ENCODE results near the gene CHMP3. TPM values are rescaled to one million over a fixed set of nuclear protein-coding genes. Genes with fewer than 3 reads are reported as not detected.
A peak's percentile ranks its signal among the peaks of the same experiment; 100 is the strongest.
"Not testable (repeated sequence)": the region's sequence is repeated elsewhere in the genome, so short reads cannot be mapped to it uniquely, and the experiment has no call there.

The CHMP3 gene
- total RNA-seq, 2 donors from 2014 or later: 53.9 to 70.2 TPM

DNA sequence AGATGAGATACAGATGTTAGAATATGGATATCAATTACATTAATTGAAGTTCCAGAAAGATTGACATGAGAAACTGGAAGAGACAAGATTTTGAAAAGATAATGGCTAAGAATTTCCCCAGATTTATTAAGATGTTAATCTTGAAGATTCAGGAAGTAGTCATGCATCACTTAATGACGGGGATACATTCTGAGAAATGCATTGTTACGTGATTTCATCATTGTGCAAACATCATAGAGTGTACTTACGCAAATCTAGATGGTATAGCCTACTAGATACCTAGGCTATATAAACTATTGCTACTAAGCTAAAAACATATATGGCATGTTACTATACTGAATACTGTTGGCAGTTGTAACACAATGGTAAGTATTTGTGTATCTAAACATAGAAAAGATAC lies 6.8 kb upstream of the CHMP3 start:
- H3K27me3 Mint-ChIP-seq: peaks cover 26% of the 10 kb centered on the region
- H3K9me3 ChIP-seq (ENCODE audit: control insufficient read depth, low read length, poor library complexity, severe bottlenecking): no peaks in the 10 kb centered on the region
- no peak overlapping the region for H3K4me3 Mint-ChIP-seq
- ATAC-seq: no peak
- H3K27ac Mint-ChIP-seq: peak overlapping the region; percentile 77
- H3K4me1 Mint-ChIP-seq: peaks cover 2% of the 10 kb centered on the region
- DNase-seq: no peak
- H3K36me3 Mint-ChIP-seq (ENCODE audit: low read depth): no peaks in the 10 kb centered on the region

DNA sequence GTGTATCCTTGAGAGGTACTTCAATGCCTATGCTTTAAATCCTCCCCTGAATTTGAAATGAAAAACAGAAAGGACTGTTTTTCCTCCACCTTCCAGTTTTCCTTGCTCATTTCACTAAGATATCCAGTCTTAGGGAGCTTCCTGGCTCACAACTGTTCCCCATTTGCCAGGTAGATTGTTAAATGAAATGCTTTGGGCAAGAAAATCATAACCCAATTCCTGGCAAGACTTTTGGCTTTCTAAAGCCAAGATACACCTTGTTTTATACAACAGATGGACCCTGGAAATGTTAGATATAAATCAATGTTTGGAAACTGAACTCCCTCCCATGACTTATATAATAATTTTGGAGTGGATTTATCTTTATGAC lies 3.6 kb upstream of the CHMP3 start:
- Mint-ChIP-seq H3K27ac (no peak overlapping the region), H3K4me1 (peaks cover 14% of the 10 kb centered on the region), H3K4me3 (no peak overlapping the region), H3K27me3 (peaks cover 26% of the 10 kb centered on the region), H3K36me3 (ENCODE audit: low read depth) (peaks cover 2% of the 10 kb centered on the region)
- no peaks in the 10 kb centered on the region for H3K9me3 ChIP-seq (ENCODE audit: control insufficient read depth, low read length, poor library complexity, severe bottlenecking)
- DNase-seq (no peak), ATAC-seq (no peak)

DNA sequence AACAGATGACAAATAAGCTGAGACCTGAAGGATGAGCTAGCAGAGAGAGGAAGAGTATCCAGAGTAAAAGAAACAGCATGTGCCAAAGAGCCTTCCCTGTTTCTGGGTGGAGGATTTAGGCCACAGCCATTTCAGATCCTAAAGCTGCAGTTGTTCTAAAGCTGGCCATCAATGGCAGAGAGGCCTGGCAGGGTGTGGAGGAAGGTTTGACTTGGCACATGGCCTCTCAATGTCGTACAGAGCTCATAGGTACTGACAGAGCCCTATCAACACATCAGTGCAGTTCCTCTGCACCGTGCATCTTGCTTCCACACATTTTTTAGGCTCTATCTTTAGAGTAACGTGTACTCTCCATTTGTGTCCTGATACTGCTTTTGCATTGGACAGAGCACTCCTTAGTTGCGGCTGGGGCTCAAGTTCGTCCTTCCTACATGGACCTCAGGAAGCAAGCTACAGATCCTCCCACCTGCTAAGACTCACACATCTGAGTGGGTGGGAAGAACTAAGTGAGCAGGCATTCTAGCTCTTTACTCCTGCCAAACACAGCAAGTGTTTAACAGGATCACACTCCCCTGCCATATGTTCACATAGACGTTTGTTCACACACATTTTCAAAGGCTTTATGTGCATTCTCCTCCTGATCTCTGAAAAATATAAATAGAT lies 3.0 kb upstream of the CHMP3 start:
- no peak for DNase-seq
- no peak for ATAC-seq
- H3K36me3 Mint-ChIP-seq (ENCODE audit: low read depth): peaks cover 2% of the 10 kb centered on the region
- H3K9me3 ChIP-seq (ENCODE audit: control insufficient read depth, low read length, poor library complexity, severe bottlenecking): no peaks in the 10 kb centered on the region
- H3K27ac Mint-ChIP-seq: no peak overlapping the region
- H3K27me3 Mint-ChIP-seq: peaks cover 26% of the 10 kb centered on the region
- peaks cover 20% of the 10 kb centered on the region for H3K4me1 Mint-ChIP-seq
- no peak overlapping the region for H3K4me3 Mint-ChIP-seq

DNA sequence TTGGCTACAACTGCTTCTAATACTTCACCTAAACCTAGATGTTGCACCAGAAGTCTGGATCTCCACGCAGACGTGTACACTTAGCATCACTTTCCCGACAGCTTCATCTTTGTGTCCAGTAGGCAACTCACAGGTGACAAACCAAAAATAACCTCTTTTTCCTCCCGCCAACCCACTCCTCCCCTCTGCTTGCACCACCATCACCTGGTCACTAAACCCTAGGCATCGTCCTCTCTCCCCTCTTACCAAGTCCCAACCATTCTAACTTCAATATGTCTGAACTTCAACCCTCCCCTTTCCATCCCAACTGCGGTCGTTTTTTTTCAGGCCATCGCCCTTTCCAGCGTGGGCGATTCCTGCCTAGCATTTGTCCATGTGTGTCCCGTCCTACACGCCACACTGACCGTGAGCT lies 413 bp upstream of the CHMP3 start:
- no peaks in the 10 kb centered on the region for H3K9me3 ChIP-seq (ENCODE audit: control insufficient read depth, low read length, poor library complexity, severe bottlenecking)
- H3K4me1 Mint-ChIP-seq: peaks cover 28% of the 10 kb centered on the region
- ATAC-seq (no peak), DNase-seq (no peak)
- H3K4me3 Mint-ChIP-seq: peak overlapping the region; percentile 97
- H3K36me3 Mint-ChIP-seq (ENCODE audit: low read depth): peaks cover 2% of the 10 kb centered on the region
- H3K27me3 Mint-ChIP-seq: peaks cover 26% of the 10 kb centered on the region
- H3K27ac Mint-ChIP-seq: peak overlapping the region; percentile 98

DNA sequence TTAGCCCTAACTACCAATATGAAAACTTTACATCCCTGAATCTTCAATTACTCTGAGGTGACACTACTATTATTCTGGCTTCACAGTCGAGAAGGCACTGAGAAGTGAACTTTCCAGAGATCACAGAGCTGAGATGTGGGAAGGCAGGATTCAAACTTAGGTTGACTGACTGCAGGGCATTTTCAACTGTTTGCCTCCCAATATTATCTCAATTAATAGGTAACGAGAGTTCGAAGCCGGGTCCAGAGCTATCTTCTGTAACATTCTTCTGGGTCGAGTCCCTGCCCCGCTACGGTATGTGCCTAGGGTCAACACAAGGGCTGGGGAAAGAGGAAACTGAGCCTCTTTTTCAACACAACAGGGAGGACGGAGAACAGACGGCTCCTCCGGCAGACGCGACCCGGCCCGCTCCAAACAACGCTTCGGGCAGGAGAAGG lies 740 bp downstream of the CHMP3 start:
- Mint-ChIP-seq H3K27ac (peak overlapping the region; percentile 98), H3K36me3 (ENCODE audit: low read depth) (peaks cover 2% of the 10 kb centered on the region), H3K4me3 (peak overlapping the region; percentile 97), H3K4me1 (peaks cover 28% of the 10 kb centered on the region), H3K27me3 (peaks cover 17% of the 10 kb centered on the region)
- DNase-seq: no peak
- no peaks in the 10 kb centered on the region for H3K9me3 ChIP-seq (ENCODE audit: control insufficient read depth, low read length, poor library complexity, severe bottlenecking)
- no peak for ATAC-seq

DNA sequence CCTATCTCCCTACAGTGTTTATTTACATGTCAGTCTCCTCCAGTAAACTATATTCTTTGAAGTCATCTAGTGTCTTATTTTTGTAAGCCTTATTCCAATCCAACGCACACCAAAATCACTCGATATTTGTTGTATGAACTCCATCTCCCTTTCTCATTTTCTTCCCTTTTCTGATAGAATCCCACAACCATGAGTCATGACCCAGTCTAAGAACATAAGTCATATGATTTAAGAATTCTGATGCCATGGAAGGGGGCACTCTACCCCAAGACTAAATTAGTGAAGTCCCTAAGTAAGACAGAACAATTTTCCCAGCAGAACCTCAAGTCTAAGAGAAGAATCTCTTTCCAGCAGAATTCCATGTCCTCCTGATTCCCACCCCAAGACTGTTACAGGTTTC lies 5.4 kb downstream of the CHMP3 start:
- no peak for ATAC-seq
- Mint-ChIP-seq H3K4me3 (no peak overlapping the region), H3K27me3 (no peaks in the 10 kb centered on the region), H3K36me3 (ENCODE audit: low read depth) (peaks cover 2% of the 10 kb centered on the region), H3K4me1 (peaks cover 30% of the 10 kb centered on the region), H3K27ac (no peak overlapping the region)
- no peaks in the 10 kb centered on the region for H3K9me3 ChIP-seq (ENCODE audit: control insufficient read depth, low read length, poor library complexity, severe bottlenecking)
- no peak for DNase-seq

DNA sequence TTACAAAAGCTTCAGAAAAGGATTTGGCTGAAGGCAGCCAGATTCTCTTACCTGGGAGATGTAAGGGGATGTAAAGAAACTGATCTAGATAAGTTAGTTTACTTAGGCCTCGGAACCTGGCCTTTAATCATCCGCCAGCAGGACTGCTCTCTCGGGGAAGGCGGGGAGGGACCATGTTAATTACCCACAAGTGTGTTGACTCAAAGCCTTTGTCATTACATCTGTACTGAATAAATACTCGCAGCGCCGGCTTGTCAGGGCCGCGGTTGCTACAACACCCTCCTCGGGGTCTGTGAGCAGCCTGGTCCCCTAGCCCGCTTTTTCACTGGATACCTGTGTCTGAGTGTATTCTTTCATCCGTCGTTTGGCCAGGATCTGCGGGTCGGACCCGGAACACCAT lies 6.7 kb downstream of the CHMP3 start:
- no peak for ATAC-seq
- peaks cover 2% of the 10 kb centered on the region for H3K36me3 Mint-ChIP-seq (ENCODE audit: low read depth)

DNA sequence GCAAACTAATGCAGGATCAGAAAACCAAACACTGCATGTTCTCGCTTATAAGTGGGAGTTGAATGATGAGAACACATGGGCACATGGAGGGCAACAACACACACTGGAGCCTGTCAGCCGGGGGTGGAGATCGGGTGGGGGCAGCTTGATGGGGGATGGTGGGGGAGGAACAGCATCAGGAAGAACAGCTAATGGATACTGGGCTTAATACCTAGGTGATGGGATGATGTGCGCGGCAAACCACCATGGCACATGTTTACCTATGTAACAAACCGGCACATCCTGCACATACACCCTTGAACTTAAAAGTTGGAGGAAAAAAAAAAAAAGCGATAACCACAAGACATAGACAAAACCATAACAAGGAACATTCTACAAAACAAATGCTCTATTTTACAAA lies 10.4 kb downstream of the CHMP3 start:
- no peak for DNase-seq

More for the DNA sequence above, 6.7 kb downstream of the CHMP3 start:
- Mint-ChIP-seq H3K27me3 (no peaks in the 10 kb centered on the region), H3K4me1 (peaks cover 32% of the 10 kb centered on the region), H3K27ac (no peak overlapping the region), H3K4me3 (no peak overlapping the region)
- no peaks in the 10 kb centered on the region for H3K9me3 ChIP-seq (ENCODE audit: control insufficient read depth, low read length, poor library complexity, severe bottlenecking)
- no peak for DNase-seq

DNA sequence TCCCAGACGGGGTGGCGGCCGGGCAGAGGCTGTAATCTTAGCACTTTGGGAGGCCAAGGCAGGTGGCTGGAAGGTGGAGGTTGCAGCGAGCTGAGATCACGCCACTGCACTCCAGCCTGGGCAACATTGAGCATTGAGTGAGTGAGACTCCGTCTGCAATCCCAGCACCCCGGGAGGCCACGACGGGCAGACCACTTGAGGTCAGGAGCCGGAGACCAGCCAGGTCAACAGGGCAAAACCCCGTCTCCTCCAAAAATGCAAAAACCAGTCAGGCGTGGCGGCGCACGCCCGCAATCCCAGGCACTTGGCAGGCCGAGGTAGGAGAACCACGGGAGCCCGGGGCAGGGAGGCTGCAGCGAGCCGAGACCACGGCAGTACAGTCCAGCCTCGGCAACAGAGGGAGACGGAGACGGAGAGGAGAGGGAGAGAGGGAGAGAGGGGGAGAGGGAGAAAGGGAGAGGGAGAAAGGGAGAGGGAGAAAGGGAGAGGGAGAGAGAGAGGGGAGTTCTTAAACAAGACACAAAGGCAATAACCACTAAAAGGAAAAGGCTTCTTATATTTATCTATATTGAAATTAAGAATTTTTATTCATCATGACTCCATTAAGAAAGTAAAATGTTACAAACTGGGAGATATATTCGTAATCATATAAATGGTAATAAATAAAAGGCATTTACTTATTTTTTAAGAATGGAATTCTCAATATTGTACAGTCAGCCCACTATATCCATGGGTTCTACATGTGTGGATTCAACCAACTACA lies 13.1 kb downstream of the CHMP3 start:
- H3K4me3 Mint-ChIP-seq: peak overlapping the region; percentile 34
- not testable (repeated sequence) for H3K36me3 Mint-ChIP-seq (ENCODE audit: low read depth)

More for the DNA sequence above, 10.4 kb downstream of the CHMP3 start:
- ATAC-seq: peak; percentile 84
- peaks cover 20% of the 10 kb centered on the region for H3K4me1 Mint-ChIP-seq
- H3K9me3 ChIP-seq (ENCODE audit: control insufficient read depth, low read length, poor library complexity, severe bottlenecking): no peaks in the 10 kb centered on the region
- peaks cover 5% of the 10 kb centered on the region for H3K36me3 Mint-ChIP-seq (ENCODE audit: low read depth)
- no peaks in the 10 kb centered on the region for H3K27me3 Mint-ChIP-seq
- peak overlapping the region; percentile 84 for H3K27ac Mint-ChIP-seq
- H3K4me3 Mint-ChIP-seq: peak overlapping the region; percentile 71

DNA sequence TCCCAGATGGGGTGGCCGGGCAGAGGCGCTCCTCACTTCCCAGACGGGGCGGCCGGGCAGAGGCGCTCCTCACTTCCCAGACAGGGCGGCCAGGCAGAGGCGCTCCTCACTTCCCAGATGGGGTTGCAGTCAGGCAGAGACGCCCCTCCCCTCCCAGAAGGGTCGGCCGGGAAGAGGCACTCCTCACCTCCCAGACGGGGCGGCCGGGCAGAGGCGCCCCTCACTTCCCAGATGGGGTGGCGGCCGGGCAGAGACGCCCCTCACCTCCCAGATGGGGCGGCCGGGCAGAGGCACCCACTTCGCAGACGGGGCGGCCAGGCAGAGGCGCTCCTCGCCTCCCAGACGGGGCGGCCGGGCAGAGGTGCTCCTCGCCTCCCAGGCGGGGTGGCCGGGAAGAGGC lies 13.8 kb downstream of the CHMP3 start:
- not testable (repeated sequence) for ATAC-seq; H3K27ac Mint-ChIP-seq; H3K9me3 ChIP-seq (ENCODE audit: control insufficient read depth, low read length, poor library complexity, severe bottlenecking); H3K4me3 Mint-ChIP-seq; DNase-seq; H3K27me3 Mint-ChIP-seq; H3K36me3 Mint-ChIP-seq (ENCODE audit: low read depth)
- H3K4me1 Mint-ChIP-seq: peaks cover 17% of the 10 kb centered on the region

More for the DNA sequence above, 13.1 kb downstream of the CHMP3 start:
- not testable (repeated sequence) for H3K9me3 ChIP-seq (ENCODE audit: control insufficient read depth, low read length, poor library complexity, severe bottlenecking); ATAC-seq; DNase-seq; H3K27ac Mint-ChIP-seq; H3K27me3 Mint-ChIP-seq
- H3K4me1 Mint-ChIP-seq: peaks cover 17% of the 10 kb centered on the region

DNA sequence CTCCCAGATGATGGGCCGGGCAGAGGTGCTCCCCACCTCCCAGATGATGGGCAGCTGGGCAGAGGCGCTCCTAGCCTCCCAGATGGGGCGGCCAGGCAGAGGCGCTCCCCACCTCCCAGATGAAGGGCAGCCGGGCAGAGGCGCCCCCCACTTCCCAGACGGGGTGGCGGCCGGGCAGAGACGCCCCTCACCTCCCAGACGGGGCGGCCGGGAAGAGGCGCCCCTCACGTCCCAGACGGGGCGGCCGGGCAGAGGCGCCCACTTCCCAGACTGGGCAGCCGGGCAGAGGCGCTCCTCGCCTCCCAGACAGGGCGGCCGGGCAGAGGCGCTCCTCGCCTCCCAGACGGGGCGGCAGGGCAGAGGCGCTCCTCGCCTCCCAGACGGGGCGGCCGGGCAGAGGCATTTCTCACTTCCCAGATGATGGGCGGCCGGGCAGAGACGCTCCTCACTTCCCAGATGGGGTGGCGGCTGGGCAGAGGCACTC lies 14.3 kb downstream of the CHMP3 start:
- ATAC-seq; H3K4me3 Mint-ChIP-seq; H3K27ac Mint-ChIP-seq; DNase-seq; H3K36me3 Mint-ChIP-seq (ENCODE audit: low read depth); H3K27me3 Mint-ChIP-seq; H3K9me3 ChIP-seq (ENCODE audit: control insufficient read depth, low read length, poor library complexity, severe bottlenecking): not testable (repeated sequence)
- H3K4me1 Mint-ChIP-seq: peaks cover 18% of the 10 kb centered on the region

DNA sequence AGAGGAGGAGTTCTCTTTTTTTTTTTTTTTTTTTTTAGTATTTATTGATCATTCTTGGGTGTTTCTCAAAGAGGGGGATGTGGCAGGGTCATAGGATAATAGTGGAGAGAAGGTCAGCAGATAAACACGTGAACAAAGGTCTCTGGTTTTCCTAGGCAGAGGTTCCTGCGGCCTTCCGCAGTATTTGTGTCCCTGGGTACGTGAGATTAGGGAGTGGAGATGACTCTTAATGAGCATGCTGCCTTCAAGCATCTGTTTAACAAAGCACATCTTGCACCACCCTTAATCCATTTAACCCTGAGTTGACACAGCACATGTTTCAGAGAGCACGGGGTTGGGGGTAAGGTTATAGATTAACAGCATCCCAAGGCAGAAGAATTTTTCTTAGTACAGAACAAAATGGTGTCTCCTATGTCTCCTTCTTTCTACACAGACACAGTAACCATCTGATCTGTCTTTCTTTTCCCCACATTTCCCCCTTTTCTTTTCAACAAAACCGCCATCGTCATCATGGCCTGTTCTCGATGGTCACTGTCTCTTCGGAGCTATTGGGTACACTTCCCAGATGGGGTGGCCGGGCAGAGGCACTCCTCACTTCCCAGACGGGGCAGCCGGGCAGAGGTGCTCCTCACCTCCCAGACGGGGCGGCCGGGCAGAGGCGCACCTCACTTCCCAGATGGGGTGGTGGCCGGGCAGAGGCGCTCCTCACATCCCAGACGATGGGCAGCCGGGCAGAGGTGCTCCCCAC lies 14.9 kb downstream of the CHMP3 start:
- not testable (repeated sequence) for H3K36me3 Mint-ChIP-seq (ENCODE audit: low read depth); H3K9me3 ChIP-seq (ENCODE audit: control insufficient read depth, low read length, poor library complexity, severe bottlenecking); DNase-seq; H3K27ac Mint-ChIP-seq; H3K27me3 Mint-ChIP-seq; H3K4me3 Mint-ChIP-seq; ATAC-seq
- H3K4me1 Mint-ChIP-seq: peaks cover 20% of the 10 kb centered on the region

DNA sequence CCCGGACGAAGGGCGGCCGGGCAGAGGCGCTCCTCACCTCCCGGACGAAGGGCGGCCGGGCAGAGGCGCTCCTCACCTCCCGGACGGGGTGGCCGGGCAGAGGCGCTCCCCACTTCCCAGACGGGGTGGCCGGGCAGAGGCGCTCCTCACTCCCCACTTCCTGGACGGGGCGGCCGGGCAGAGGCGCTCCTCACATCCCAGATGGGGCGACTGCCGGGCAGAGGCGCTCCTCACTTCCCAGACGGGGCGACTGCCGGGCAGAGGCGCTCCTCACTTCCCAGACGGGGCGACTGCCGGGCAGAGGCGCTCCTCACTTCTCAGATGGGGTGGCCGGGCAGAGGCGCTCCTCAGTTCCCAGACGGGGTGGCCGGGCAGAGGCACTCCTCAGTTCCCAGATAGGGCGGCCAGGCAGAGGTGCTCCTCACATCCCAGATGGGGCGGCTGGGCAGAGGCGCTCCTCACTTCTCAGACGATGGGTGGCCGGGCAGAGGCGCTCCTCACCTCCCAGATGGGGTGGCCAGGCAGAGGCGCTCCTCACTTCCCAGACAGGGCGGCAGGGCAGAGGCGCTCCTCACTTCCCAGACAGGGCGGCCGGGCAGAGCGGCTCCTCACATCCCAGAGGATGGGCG lies 17.8 kb downstream of the CHMP3 start:
- not testable (repeated sequence) for DNase-seq; H3K36me3 Mint-ChIP-seq (ENCODE audit: low read depth); H3K4me3 Mint-ChIP-seq; H3K27ac Mint-ChIP-seq; H3K9me3 ChIP-seq (ENCODE audit: control insufficient read depth, low read length, poor library complexity, severe bottlenecking); H3K4me1 Mint-ChIP-seq; H3K27me3 Mint-ChIP-seq; ATAC-seq

Data from T-helper 17 cell (primary cell).